Esophagus muscularis mucosa (tissue), 4 donors: ENCODE results near the gene BOK.
"Not testable (repeated sequence)": the region's sequence is repeated elsewhere in the genome, so short reads cannot be mapped to it uniquely, and the experiment has no call there.

ENCODE experiments used
- CTCF ChIP-seq, 3 experiments: fragments of 200-600 bp in 2 of 3; fragments of 450-650 bp in 1 of 3; sonication (generic) in 2 of 3; IDR thresholded peaks; one replicate each; pipeline ENCODE4 v1.5.1; 2017 to 2019; ENCODE audit warnings: antibody characterized with exemption in 3 of 3, mild to moderate bottlenecking in 2 of 3, moderate library complexity in 1 of 3
- EP300 ChIP-seq: sonication (generic); formaldehyde crosslinking; IDR thresholded peaks from one replicate; pipeline ENCODE4 v1.6.1; 2017; ENCODE audit warnings: antibody characterized with exemption
- POLR2A ChIP-seq: fragments of 450-650 bp; IDR thresholded peaks from one replicate; pipeline ENCODE4 v1.6.1; 2017; ENCODE audit warnings: antibody characterized with exemption, moderate library complexity, mild to moderate bottlenecking, low read depth
- POLR2AphosphoS5 ChIP-seq, 2 donors: sonication (generic); formaldehyde crosslinking; IDR thresholded peaks; one replicate each; pipeline ENCODE4 v1.6.1; 2017; ENCODE audit warnings: antibody characterized with exemption in 2 of 2

- not testable (repeated sequence) for TF ChIP-seq POLR2A; CTCF (IDR thresholded peaks at IDR 0.05); POLR2AphosphoS5 (IDR thresholded peaks at IDR 0.05); EP300
These were observed 32.4 kb upstream of the BOK start for GRCh38 chr2:241525818-241526780.
